Stimulated activated CD4-positive, alpha-beta T cell treated with anti-CD3 and anti-CD28 coated beads, TNF-alpha, amount 100 ng/mL, for 24 hours (primary cell): ENCODE measurements around the gene CHRM1.

Source experiments
- DNase-seq, 3 experiments: peaks; one replicate each; pipeline ENCODE4 v3.0.0-alpha.2; 2020; ENCODE audit warnings: low read depth in 3 of 3

Gene CHRM1

DNA sequence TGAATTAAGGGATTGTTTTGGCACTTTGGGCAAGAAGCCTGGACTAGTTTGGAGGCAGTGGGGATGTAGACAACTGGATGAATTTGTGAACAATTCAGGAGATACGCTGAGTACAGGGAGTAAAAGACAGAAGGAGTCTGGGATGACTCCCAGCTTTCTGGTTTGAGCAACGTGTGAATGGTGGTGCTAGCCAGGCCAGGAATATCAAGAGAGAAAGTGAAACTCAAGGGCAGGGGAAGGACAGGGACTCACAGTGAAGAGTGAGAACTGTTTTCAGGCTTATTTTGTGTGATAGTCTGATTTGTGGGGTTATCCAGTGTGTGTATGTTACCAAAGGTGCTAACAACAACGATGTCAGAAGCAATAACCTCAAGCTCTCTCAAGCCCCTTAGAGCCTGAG is 15.9 kb downstream of the CHRM1 start:
- DNase-seq = no peak

DNA sequence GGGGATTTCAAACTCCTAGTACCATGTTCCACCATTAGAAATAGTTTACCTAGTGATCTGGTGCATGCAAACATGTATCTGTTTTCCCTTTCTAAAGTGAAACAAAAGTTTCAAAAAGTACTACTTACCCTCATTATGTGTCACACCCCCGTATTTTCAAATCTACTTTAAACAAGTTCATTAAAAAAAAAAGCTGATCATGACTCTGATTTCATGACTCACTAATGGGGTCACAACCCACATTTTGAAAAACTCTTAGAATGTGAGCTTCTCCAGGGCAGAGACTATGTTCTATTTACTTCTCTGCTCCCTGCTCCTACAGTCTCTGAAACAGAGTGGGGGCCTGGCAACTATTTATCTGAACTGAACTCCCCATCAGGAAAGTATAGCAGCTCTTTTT is 18.2 kb downstream of the CHRM1 start:
- no peak for DNase-seq

DNA sequence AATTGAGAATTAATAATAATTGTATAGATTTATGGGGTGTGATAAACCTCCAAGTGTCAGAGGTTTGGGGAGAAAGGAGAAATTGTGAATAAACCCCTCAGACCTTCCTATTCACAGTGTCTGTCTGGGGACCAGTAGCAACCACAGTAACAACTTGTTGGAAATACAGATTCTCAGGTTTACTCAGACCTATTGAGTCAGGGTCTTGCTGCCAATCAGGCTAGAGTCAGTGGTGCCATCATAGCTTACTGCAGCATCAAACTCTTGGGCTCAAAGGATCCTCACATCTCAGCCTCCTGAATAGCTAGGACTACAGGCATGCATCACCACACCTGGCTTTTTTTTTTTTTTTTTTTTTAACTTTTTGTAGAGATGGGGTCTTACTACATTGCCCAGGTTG is 23.1 kb downstream of the CHRM1 start:
- no peak for DNase-seq

GRCh38 chr11:62897311-62897710 is 23.9 kb downstream of the CHRM1 start:
- DNase-seq = no peak

- DNase-seq = no peak
These were observed 25.1 kb downstream of the CHRM1 start for GRCh38 chr11:62896049-62896448.

DNA sequence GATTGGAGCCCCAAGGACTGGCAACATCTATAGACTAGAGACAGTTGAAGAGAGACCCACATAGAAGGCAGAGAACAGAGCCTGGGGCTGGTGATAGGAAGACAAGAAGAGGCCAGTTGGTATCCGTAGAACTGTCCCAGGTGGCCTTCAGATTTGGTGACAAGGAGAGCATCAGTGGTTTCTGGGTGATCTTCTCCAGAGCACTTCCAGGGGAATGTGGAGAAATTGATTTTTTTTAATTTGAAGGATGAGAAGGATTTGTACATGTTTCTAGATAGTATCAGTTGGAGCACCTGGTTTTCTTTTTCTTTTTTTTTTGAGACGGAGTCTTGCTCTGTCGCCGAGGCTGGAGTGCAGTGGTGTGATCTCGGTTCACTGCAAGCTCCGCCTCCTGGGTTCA is 25.7 kb downstream of the CHRM1 start:
- DNase-seq = no peak

GRCh38 chr11:62892077-62892922 is 28.9 kb downstream of the CHRM1 start:
- DNase-seq = no peak

DNA sequence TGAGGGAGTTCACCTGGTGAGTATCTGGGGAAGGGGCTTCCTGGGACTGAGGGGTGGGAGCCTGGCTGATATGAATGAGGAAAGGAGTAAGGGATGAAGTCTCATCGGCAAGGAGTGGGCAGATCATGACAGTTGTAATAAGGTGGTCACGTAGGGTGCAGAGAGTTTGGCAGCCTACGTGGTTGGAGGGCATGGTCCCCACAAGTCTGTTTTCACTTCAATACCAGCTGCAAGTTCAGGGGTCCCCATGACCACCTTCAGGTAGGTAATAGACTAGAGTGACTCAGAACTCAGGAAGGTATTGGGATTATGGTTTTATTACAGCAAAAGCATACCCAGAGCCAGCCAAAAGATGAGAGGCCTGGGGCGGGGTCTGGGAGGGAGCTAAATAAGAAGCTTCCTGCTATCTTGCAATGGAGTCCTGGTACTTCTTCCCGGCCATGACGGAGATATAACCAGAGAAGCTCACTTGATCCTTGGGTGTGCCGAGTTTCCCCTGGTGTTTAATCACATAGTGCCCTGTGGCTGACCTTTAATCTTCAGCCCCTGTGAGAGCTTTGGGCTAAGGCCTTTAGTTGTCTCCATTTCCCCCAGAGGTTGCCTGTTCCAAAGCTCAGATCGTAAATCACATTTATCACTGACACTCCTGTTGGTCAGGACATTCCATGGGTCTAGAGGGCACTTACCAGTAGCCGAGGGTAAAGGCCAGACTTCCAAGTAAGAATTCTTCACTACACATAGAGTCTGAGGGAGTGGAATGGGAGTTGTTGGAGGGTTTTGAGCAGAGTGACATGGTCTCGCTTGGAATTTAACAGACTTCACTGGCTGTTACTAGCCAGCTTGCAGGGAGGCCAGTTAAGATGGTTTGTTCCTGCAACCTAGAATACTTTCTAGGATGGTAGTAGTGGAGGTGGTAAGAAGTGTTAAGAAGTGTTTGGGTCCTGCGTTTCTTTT is 31.4 kb downstream of the CHRM1 start:
- DNase-seq = no peak

- no peak for DNase-seq
These were observed 32.1 kb downstream of the CHRM1 start for GRCh38 chr11:62889126-62889483.

DNA sequence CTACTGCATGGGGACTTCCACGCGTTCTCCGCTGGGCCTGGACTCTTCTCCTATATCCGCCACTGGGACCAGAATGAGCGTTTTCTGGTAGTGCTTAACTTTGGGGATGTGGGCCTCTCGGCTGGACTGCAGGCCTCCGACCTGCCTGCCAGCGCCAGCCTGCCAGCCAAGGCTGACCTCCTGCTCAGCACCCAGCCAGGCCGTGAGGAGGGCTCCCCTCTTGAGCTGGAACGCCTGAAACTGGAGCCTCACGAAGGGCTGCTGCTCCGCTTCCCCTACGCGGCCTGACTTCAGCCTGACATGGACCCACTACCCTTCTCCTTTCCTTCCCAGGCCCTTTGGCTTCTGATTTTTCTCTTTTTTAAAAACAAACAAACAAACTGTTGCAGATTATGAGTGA is 32.8 kb downstream of the CHRM1 start:
- DNase-seq = no peak

- DNase-seq = no peak
These were observed 35.9 kb downstream of the CHRM1 start for GRCh38 chr11:62885137-62885750.

- no peak for DNase-seq
These were observed 37.5 kb downstream of the CHRM1 start for GRCh38 chr11:62883673-62884072.

- DNase-seq = no peak
These were observed 38.2 kb downstream of the CHRM1 start for GRCh38 chr11:62882788-62883501.

- no peak for DNase-seq
These were observed 38.8 kb downstream of the CHRM1 start for GRCh38 chr11:62882431-62882749.

GRCh38 chr11:62881579-62882430 is 39.4 kb downstream of the CHRM1 start:
- DNase-seq = peak; percentile 91 to 95 (median 94)

GRCh38 chr11:62880803-62881578 is 40.2 kb downstream of the CHRM1 start, which contains the start of gene SLC3A2:
Gene SLC3A2 (plus strand): TSS chr11:62880896. CDS start chr11:62881024, 128 bp downstream.
- DNase-seq = peak; percentile 67 to 88 (median 71)

GRCh38 chr11:62880231-62880802 is 40.8 kb downstream of the CHRM1 start:
- DNase-seq = peak in 2 of 3 experiments; percentile 29 to 44

GRCh38 chr11:62879235-62879978 is 41.8 kb downstream of the CHRM1 start:
- DNase-seq = no peak

GRCh38 chr11:62876712-62877111 is 44.5 kb downstream of the CHRM1 start:
- DNase-seq = no peak
